Caco-2 (cell line): ENCODE results near the gene PCBP3. TPM values are rescaled to one million over a fixed set of nuclear protein-coding genes. Genes with fewer than 3 reads are reported as not detected.
A peak's percentile ranks its signal among the peaks of the same experiment; 100 is the strongest.

Source experiments
- BruUV-seq: library from RNA; stranded (reverse); fragments of 400-500 nt; replicated peaks from 2 replicates; lab custom pipeline; 2021; lab: Mats Ljungman, UMichigan
- CTCF ChIA-PET: fragments of 300-600 bp; sonication (Branson Sonifier 250); formaldehyde crosslinking; loops from one replicate; lab custom pipeline; 2022; ENCODE audit warnings: antibody characterized with exemption; lab: Charles Lee
- POLR2A ChIA-PET: fragments of 300-600 bp; sonication (Branson Sonifier 250); formaldehyde crosslinking; loops from one replicate; lab custom pipeline; 2022; ENCODE audit warnings: antibody characterized with exemption; lab: Charles Lee
- DNase-seq, 2 experiments: peaks; one replicate each; pipeline versions ENCODE4 v3.0.0 to v3.0.0-alpha.2; 2020 to 2022
- H3K27me3 ChIP-seq: replicated peaks from 2 replicates; pipeline ENCODE4 v1.6.0; 2011; ENCODE audit warnings: low read length; ENCODE audit not compliant: control insufficient read depth, insufficient read depth
- H3K36me3 ChIP-seq: 2 replicates; pipeline ENCODE4 v1.5.1; 2011; ENCODE audit warnings: low read length; ENCODE audit not compliant: control insufficient read depth, insufficient read depth
- H3K4me1 ChIP-seq: fragments of 250-450 bp; sonication (Bioruptor Pico); 2 replicates; pipeline ENCODE4 v1.5.1; 2020; ENCODE audit warnings: mild to moderate bottlenecking
- H3K4me3 ChIP-seq: 2 replicates; pipeline ENCODE4 v1.5.1; 2011; ENCODE audit warnings: low read depth, mild to moderate bottlenecking, control low read depth, low read length
- H3K9me3 ChIP-seq: fragments of 250-450 bp; sonication (Bioruptor Pico); 2 replicates; pipeline ENCODE4 v1.5.1; 2020; ENCODE audit warnings: mild to moderate bottlenecking, moderate library complexity
- H3K27ac Mint-ChIP-seq: one replicate; pipeline ENCODE4 v1.8.0; 2022; ENCODE audit warnings: mixed read lengths; ENCODE audit not compliant: unreplicated experiment
- H3K27me3 Mint-ChIP-seq: one replicate; pipeline ENCODE4 v1.8.0; 2022; ENCODE audit warnings: mixed read lengths; ENCODE audit not compliant: insufficient read depth, unreplicated experiment
- H3K36me3 Mint-ChIP-seq: one replicate; pipeline ENCODE4 v1.8.0; 2022; ENCODE audit warnings: mild to moderate bottlenecking, mixed read lengths; ENCODE audit not compliant: insufficient read depth, unreplicated experiment
- H3K4me1 Mint-ChIP-seq: one replicate; pipeline ENCODE4 v1.8.0; 2022; ENCODE audit warnings: low read depth, mixed read lengths; ENCODE audit not compliant: unreplicated experiment
- H3K4me3 Mint-ChIP-seq: one replicate; pipeline ENCODE4 v1.8.0; 2022; ENCODE audit warnings: mild to moderate bottlenecking, moderate library complexity, mixed read lengths; ENCODE audit not compliant: unreplicated experiment
- H3K9me3 Mint-ChIP-seq: one replicate; pipeline ENCODE4 v1.8.0; 2022; ENCODE audit warnings: mixed read lengths; ENCODE audit not compliant: unreplicated experiment
- CTCF ChIP-seq, 2 experiments: fragments of 200-600 bp in 1 of 2; IDR thresholded peaks; 1 replicate in 1 of 2; 2 replicates in 1 of 2; pipeline versions ENCODE4 v1.5.1 to v1.8.0; 2011 to 2022; ENCODE audit warnings: antibody characterized with exemption in 1 of 2, control low read depth in 1 of 2, inconsistent platforms in 1 of 2, low read depth in 1 of 2, low read length in 1 of 2, mild to moderate bottlenecking in 1 of 2, moderate library complexity in 1 of 2; ENCODE audit not compliant: insufficient read depth in 1 of 2, severe bottlenecking in 1 of 2, unreplicated experiment in 1 of 2
- intact Hi-C: fragments of 100-400 bp; cut with micrococcal nuclease; formaldehyde crosslinking; loops from one replicate; pipeline ENCODE4 v1.10.0; 2022; ENCODE audit not compliant: unreplicated experiment
- total RNA-seq: library from RNA; stranded (reverse); gene quantifications from 2 replicates; pipeline ENCODE4 v1.2.3, GENCODE V29; 2022

Gene PCBP3
- total RNA-seq, 1 experiment from 2014 or later, result 0.75 TPM

- Histone ChIP-seq H3K9me3 (0 out of 2 replicates have a peak, but pooled peaks cover 3% of the 10 kb centered on the region), H3K36me3 (no peaks in the 10 kb centered on the region), H3K4me3 (no peak overlapping the region), H3K27me3 (no peaks in the 10 kb centered on the region), H3K4me1 (no peaks in the 10 kb centered on the region)
- no peaks in the 10 kb centered on the region for H3K9me3 Mint-ChIP-seq
- no peaks in the 10 kb centered on the region for H3K36me3 Mint-ChIP-seq
- intact Hi-C loops, result no loop called here
- no peaks in the 10 kb centered on the region for H3K4me1 Mint-ChIP-seq
- peak in 1 of 2 experiments; percentile 5 for DNase-seq
- H3K27me3 Mint-ChIP-seq, result peaks cover 4% of the 10 kb centered on the region
- CTCF ChIA-PET, result no interaction called here
- peak in 1 of 2 experiments; percentile 34 for TF ChIP-seq CTCF (IDR thresholded peaks at IDR 0.05; ENCODE audit: insufficient read depth in 1 of 2, low read depth in 1 of 2, low read length in 1 of 2, severe bottlenecking in 1 of 2, unreplicated experiment in 1 of 2)
- no TSS peak for BruUV-seq
- no peak overlapping the region for H3K4me3 Mint-ChIP-seq
- no peak overlapping the region for H3K27ac Mint-ChIP-seq
- POLR2A ChIA-PET, result no interaction called here
Measured at GRCh38 chr21:45695086-45695485, 51.6 kb downstream of the PCBP3 start.

DNA sequence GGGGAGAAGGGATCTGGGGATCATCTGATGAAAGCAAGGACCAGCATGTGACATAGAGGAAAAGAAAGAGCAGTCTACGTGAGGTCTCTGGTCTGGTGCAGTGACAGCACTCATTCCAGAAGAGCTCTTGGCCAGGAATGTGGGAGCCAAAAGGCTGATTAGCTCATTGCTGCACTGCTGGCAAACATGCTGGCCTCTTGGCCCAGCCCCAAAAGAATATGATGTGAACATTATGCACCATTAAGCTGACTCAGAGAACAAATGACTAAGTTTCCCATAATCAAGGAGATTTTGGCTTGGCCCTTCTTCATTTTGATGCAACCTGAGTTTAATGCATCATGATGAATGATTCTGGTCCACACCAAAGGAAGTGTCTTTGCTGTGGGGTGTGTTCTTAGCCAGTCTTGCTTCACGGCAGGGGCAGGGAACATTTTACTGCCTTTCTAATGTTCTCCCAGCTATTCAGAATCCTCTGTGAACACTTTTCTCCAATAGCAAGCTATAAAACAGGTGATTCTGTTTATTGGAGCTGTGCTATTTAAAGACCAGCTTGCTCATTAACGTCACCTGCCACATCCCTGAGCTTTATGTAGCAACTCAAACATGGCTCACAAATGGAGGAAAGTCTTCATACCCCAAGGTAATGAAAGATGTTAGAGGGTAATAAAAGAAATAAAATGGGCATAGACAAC is 55.1 kb downstream of the PCBP3 start:
- Histone ChIP-seq H3K9me3 (no peaks in the 10 kb centered on the region), H3K36me3 (no peaks in the 10 kb centered on the region), H3K4me1 (no peaks in the 10 kb centered on the region), H3K27me3 (no peaks in the 10 kb centered on the region), H3K4me3 (no peak overlapping the region)
- no peak for DNase-seq
- H3K4me1 Mint-ChIP-seq, result no peaks in the 10 kb centered on the region
- no TSS peak for BruUV-seq
- TF ChIP-seq CTCF (IDR thresholded peaks at IDR 0.05; ENCODE audit: insufficient read depth in 1 of 2, low read depth in 1 of 2, low read length in 1 of 2, severe bottlenecking in 1 of 2, unreplicated experiment in 1 of 2), result no peak
- peaks cover 8% of the 10 kb centered on the region for H3K27me3 Mint-ChIP-seq
- no peaks in the 10 kb centered on the region for H3K9me3 Mint-ChIP-seq
- H3K27ac Mint-ChIP-seq, result no peak overlapping the region
- no peak overlapping the region for H3K4me3 Mint-ChIP-seq
- no peaks in the 10 kb centered on the region for H3K36me3 Mint-ChIP-seq
- CTCF ChIA-PET, result no interaction called here
- POLR2A ChIA-PET, result no interaction called here
- intact Hi-C loops, result no loop called here

DNA sequence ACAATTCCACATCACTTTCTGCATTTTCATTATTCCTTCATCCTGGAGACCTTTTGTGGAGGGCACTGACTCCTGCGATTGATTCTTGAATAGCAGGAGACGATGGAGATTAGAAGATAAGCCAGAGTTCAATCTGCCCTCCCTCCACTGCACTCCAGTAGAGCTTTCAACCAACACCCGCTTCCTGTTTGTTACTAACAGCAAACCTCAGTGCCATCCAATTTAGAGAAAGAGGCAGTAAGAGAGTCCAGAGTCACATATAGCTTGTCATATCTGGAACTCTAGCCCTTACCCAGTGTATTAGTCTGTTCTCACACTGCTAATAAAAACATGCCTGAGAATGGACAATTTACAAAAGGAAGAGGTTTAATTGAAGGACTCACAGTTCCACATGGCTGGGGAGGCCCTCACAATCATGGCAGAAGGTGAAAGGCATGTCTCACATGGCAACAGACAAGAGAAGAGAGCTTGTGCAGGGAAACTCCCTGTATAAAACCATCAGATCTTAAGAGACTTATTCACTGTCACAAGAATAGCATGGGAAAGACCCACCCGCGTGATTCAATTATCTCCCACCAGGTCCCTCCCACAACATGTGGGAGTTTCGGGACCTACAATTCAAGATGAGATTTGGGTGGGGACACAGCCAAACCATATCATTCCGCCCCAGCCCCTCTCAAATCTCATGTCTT is 55.9 kb downstream of the PCBP3 start:
- intact Hi-C loops, result no loop called here
- no peak for DNase-seq
- Mint-ChIP-seq H3K4me3 (no peak overlapping the region), H3K27ac (no peak overlapping the region), H3K9me3 (no peaks in the 10 kb centered on the region), H3K27me3 (peaks cover 13% of the 10 kb centered on the region), H3K4me1 (no peaks in the 10 kb centered on the region), H3K36me3 (no peaks in the 10 kb centered on the region)
- ChIA-PET CTCF (no interaction called here), POLR2A (no interaction called here)
- no TSS peak for BruUV-seq
- Histone ChIP-seq H3K4me1 (no peaks in the 10 kb centered on the region), H3K27me3 (no peaks in the 10 kb centered on the region), H3K4me3 (no peak overlapping the region), H3K9me3 (no peaks in the 10 kb centered on the region), H3K36me3 (no peaks in the 10 kb centered on the region)
- no peak for TF ChIP-seq CTCF (IDR thresholded peaks at IDR 0.05; ENCODE audit: insufficient read depth in 1 of 2, low read depth in 1 of 2, low read length in 1 of 2, severe bottlenecking in 1 of 2, unreplicated experiment in 1 of 2)
